Gastrocnemius medialis (tissue), 4 donors: ENCODE data around the gene DOCK10.

Experiments
- CTCF ChIP-seq, 5 experiments: fragments of 450-650 bp in 3 of 5; fragments of 200-600 bp in 2 of 5; sonication (generic) in 2 of 5; IDR thresholded peaks in 4 of 5; conservative IDR thresholded peaks in 1 of 5; 1 replicate in 4 of 5; 2 replicates in 1 of 5; pipeline ENCODE4 v1.5.1; 2016 to 2019; ENCODE audit warnings: antibody characterized with exemption in 5 of 5, mild to moderate bottlenecking in 3 of 5, moderate library complexity in 3 of 5
- POLR2A ChIP-seq, 2 donors: fragments of 450-650 bp; IDR thresholded peaks; one replicate each; pipeline ENCODE4 v1.6.1; 2017; ENCODE audit warnings: antibody characterized with exemption in 2 of 2, mild to moderate bottlenecking in 2 of 2, moderate library complexity in 2 of 2

- TF ChIP-seq CTCF (IDR thresholded peaks at IDR 0.05 in 4 of 5, conservative IDR thresholded peaks at IDR 0.05 in 1 of 5) (no peak), POLR2A (IDR thresholded peaks at IDR 0.05) (no peak)
Measured at GRCh38 chr2:224724331-224724730, 317.9 kb downstream of the DOCK10 start.
